HCT116 (cell line): Measurements from ENCODE around the gene CEMIP2. TPM values are rescaled to one million over a fixed set of nuclear protein-coding genes. Genes with fewer than 3 reads are reported as not detected.

Experiments used
- ATAC-seq: fragments of 200-7000 bp; cut with Tn5 transposase; 2 replicates; pipeline ENCODE4 v1.9.1; 2020; ENCODE audit warnings: mild to moderate bottlenecking, moderate library complexity
- BruUV-seq: library from RNA; stranded (reverse); fragments of 400-500 nt; replicated peaks from 2 replicates; lab custom pipeline; 2021; lab: Mats Ljungman, UMichigan
- CTCF ChIA-PET: fragments of 300-600 bp; sonication (Branson Sonifier 250); formaldehyde crosslinking; loops from one replicate; lab custom pipeline; 2021; ENCODE audit warnings: antibody characterized with exemption; lab: Charles Lee
- POLR2A ChIA-PET: fragments of 300-600, 350-600 bp; sonication (Branson Sonifier 250); formaldehyde crosslinking; loops from one replicate; lab custom pipeline; 2021; ENCODE audit warnings: antibody characterized with exemption; lab: Charles Lee
- RAD21 ChIA-PET, 2 experiments: fragments of 300-600 bp; sonication (Branson Sonifier 250); formaldehyde crosslinking; loops; one replicate each; lab custom pipeline; 2023; ENCODE audit warnings: low total read pairs in 2 of 2; ENCODE audit not compliant: uncharacterized antibody in 2 of 2, unreplicated experiment in 2 of 2, low non-redundant PET in 1 of 2; lab: Charles Lee
- DNase-seq: peaks from one replicate; pipeline ENCODE4 v3.0.0-alpha.2; 2010; ENCODE audit warnings: low read depth, low spot score
- H2AFZ ChIP-seq: fragments of 200-600 bp; shearing (Covaris generic), sonication (generic); 2 replicates; pipeline ENCODE4 v1.6.1; 2017; ENCODE audit warnings: low read depth, mixed run types, mixed read lengths, antibody characterized with exemption, low read length; ENCODE audit not compliant: poor library complexity, severe bottlenecking
- H3K27ac ChIP-seq: 2 replicates; pipeline ENCODE4 v1.5.1; 2012; ENCODE audit warnings: low read depth, low read length
- H3K27me3 ChIP-seq: fragments of 200-600 bp; sonication (generic); 2 replicates; pipeline ENCODE4 v1.6.1; 2016; ENCODE audit warnings: mixed run types, low read length, mixed read lengths; ENCODE audit not compliant: insufficient read depth
- H3K36me3 ChIP-seq, 2 experiments: fragments of 200-500 bp in 1 of 2; fragments of 200-600 bp in 1 of 2; sonication (Bioruptor generic) in 1 of 2; sonication (generic) in 1 of 2; 2 replicates each; pipeline versions ENCODE4 v1.5.1 to v1.6.1; 2014 to 2016; ENCODE audit warnings: low read length in 2 of 2, inconsistent platforms in 1 of 2, mixed read lengths in 1 of 2, mixed run types in 1 of 2; ENCODE audit not compliant: insufficient read depth in 2 of 2, control insufficient read depth in 1 of 2
- H3K4me1 ChIP-seq, 2 experiments: fragments of 200-600 bp in 1 of 2; sonication (generic) in 1 of 2; 2 replicates each; pipeline versions ENCODE4 v1.5.1 to v1.6.1; 2012 to 2017; ENCODE audit warnings: low read length in 2 of 2, inconsistent platforms in 1 of 2, mild to moderate bottlenecking in 1 of 2, mixed read lengths in 1 of 2, mixed run types in 1 of 2, moderate library complexity in 1 of 2; ENCODE audit not compliant: insufficient read depth in 2 of 2, control insufficient read depth in 1 of 2
- H3K4me2 ChIP-seq: fragments of 200-600 bp; sonication (generic); 2 replicates; pipeline ENCODE4 v1.6.1; 2017; ENCODE audit warnings: mixed run types, low read length, mixed read lengths
- H3K4me3 ChIP-seq, 2 experiments: fragments of 200-600 bp in 1 of 2; sonication (generic) in 1 of 2; replicated peaks in 1 of 2; 2 replicates each; pipeline ENCODE4 v1.5.1; 2011 to 2016; ENCODE audit warnings: low read length in 2 of 2, control low read depth in 1 of 2, low read depth in 1 of 2, mild to moderate bottlenecking in 1 of 2, mixed read lengths in 1 of 2, mixed run types in 1 of 2
- H3K79me2 ChIP-seq: fragments of 200-600 bp; sonication (generic); 2 replicates; pipeline ENCODE4 v1.6.1; 2017; ENCODE audit warnings: mild to moderate bottlenecking, mixed run types, low read length, moderate library complexity, mixed read lengths; ENCODE audit not compliant: insufficient read depth
- H3K9ac ChIP-seq: fragments of 200-600 bp; sonication (generic); 2 replicates; pipeline ENCODE4 v1.6.1; 2016; ENCODE audit warnings: low read length, mixed read lengths
- H3K9me2 ChIP-seq: fragments of 200-600 bp; sonication (generic), shearing (Covaris generic); 2 replicates; pipeline ENCODE4 v1.6.1; 2017; ENCODE audit warnings: mixed run types, mild to moderate bottlenecking, moderate library complexity; ENCODE audit not compliant: insufficient read depth
- H3K9me3 ChIP-seq, 2 experiments: fragments of 200-500 bp in 1 of 2; fragments of 200-600 bp in 1 of 2; sonication (Bioruptor generic) in 1 of 2; sonication (generic) in 1 of 2; 2 replicates each; pipeline ENCODE4 v1.6.1; 2014 to 2017; ENCODE audit warnings: low read length in 2 of 2, mixed read lengths in 2 of 2, inconsistent platforms in 1 of 2, low read depth in 1 of 2, mild to moderate bottlenecking in 1 of 2, mixed run types in 1 of 2, moderate library complexity in 1 of 2; ENCODE audit not compliant: control insufficient read depth in 1 of 2, insufficient read depth in 1 of 2
- H4K20me1 ChIP-seq: fragments of 200-600 bp; sonication (generic), shearing (Covaris generic); 2 replicates; pipeline ENCODE4 v1.6.1; 2017; ENCODE audit warnings: mixed run types, mild to moderate bottlenecking, moderate library complexity; ENCODE audit not compliant: insufficient read depth
- CEBPB ChIP-seq: IDR thresholded peaks from 2 replicates; pipeline ENCODE4 v1.6.1; 2012; ENCODE audit warnings: low read depth
- EZH2phosphoT487 ChIP-seq: fragments of 200-600 bp; IDR thresholded peaks from 2 replicates; pipeline ENCODE4 v1.6.1; 2018; ENCODE audit warnings: antibody characterized with exemption, borderline replicate concordance
- RAD21 ChIP-seq: IDR thresholded peaks from 2 replicates; pipeline ENCODE4 v1.6.1; 2012; ENCODE audit warnings: low read depth, mild to moderate bottlenecking
- SIN3A ChIP-seq: IDR thresholded peaks from 2 replicates; pipeline ENCODE4 v1.6.1; 2012; ENCODE audit warnings: low read depth
- SRF ChIP-seq: IDR thresholded peaks from 2 replicates; pipeline ENCODE4 v1.6.1; 2012; ENCODE audit warnings: low read depth
- intact Hi-C: fragments of 100-400 bp; cut with micrococcal nuclease; formaldehyde crosslinking; loops from 2 replicates; pipeline ENCODE4 v1.10.0; 2022
- total RNA-seq: library from RNA; stranded (reverse); gene quantifications from one replicate; pipeline ENCODE4 v1.2.1, GENCODE V29; 2021; ENCODE audit not compliant: unreplicated experiment
- TF ChIP-seq, protein P1 (sequence below): IDR thresholded peaks from 2 replicates; pipeline ENCODE4 v1.6.1; 2012
- TF ChIP-seq, protein P2 (sequence below): IDR thresholded peaks from 2 replicates; pipeline ENCODE4 v1.6.1; 2012; ENCODE audit warnings: low read depth

Gene CEMIP2
- total RNA-seq, 1 experiment from 2014 or later = 14.3 TPM

DNA sequence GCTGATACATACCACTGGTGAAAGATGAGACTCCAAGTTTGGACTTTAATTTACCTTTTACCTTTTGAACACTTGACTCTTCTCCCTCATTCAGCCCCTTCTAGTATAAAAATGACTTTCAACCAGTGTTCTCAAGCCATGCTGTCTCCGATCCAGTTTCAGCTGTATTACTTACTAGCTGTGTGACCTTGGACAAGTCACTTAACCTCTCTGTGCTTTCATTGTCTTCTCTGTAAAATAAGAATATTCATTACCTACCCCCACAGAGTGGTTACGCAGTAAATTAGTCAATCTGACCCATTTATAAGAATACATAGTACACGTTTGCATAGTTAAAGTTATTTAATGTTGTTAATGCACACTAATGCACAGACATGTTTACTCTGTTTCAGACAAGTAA, 12.6 kb upstream of the CEMIP2 start (continued):
- TF ChIP-seq, protein P1, sequence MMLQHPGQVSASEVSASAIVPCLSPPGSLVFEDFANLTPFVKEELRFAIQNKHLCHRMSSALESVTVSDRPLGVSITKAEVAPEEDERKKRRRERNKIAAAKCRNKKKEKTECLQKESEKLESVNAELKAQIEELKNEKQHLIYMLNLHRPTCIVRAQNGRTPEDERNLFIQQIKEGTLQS = no peak
- TF ChIP-seq SRF (no peak), SIN3A (no peak), EZH2phosphoT487 (no peak), CEBPB (no peak), RAD21 (no peak)

DNA sequence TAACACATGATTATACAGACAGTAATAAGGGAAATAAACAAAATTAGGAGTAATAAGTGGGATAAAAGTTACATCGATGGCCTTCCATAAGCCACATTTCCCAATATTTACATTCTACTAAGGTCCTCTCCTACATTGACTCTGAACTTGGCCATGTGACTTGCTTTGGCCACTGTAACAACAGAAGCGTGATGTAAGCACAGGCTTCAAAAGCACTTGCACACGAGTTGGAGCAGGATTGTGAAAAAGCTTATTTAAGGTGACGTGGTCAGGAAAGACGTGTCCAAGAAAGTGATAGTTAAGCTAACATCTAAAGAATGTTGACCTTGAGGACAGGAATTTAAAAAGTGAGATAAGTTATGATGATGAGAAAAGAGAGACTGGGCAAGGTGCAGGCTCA, 9.8 kb upstream of the CEMIP2 start:
- no peaks in the 10 kb centered on the region for H3K27me3 ChIP-seq
- no peak for ATAC-seq
- no peaks in the 10 kb centered on the region for H3K79me2 ChIP-seq
- DNase-seq = no peak
- intact Hi-C loops = no loop called here
- no peak overlapping the region for H3K4me2 ChIP-seq
- BruUV-seq = no TSS peak
- no peaks in the 10 kb centered on the region for H3K4me1 ChIP-seq
- no peak overlapping the region for H3K4me3 ChIP-seq
- no peak overlapping the region for H2AFZ ChIP-seq
- H3K36me3 ChIP-seq = no peaks in the 10 kb centered on the region
- H3K27ac ChIP-seq = no peak overlapping the region
- ChIA-PET CTCF (interaction anchor here (0.6 to 1.0 kb wide), 2 partner anchors 62 to 149 kb away, joined by 3 read pairs; no protein-coding TSS in a partner anchor), POLR2A (no interaction called here), RAD21 (no interaction called here)
- no peaks in the 10 kb centered on the region for H4K20me1 ChIP-seq
- no peaks in the 10 kb centered on the region for H3K9me3 ChIP-seq
- TF ChIP-seq, protein P2, sequence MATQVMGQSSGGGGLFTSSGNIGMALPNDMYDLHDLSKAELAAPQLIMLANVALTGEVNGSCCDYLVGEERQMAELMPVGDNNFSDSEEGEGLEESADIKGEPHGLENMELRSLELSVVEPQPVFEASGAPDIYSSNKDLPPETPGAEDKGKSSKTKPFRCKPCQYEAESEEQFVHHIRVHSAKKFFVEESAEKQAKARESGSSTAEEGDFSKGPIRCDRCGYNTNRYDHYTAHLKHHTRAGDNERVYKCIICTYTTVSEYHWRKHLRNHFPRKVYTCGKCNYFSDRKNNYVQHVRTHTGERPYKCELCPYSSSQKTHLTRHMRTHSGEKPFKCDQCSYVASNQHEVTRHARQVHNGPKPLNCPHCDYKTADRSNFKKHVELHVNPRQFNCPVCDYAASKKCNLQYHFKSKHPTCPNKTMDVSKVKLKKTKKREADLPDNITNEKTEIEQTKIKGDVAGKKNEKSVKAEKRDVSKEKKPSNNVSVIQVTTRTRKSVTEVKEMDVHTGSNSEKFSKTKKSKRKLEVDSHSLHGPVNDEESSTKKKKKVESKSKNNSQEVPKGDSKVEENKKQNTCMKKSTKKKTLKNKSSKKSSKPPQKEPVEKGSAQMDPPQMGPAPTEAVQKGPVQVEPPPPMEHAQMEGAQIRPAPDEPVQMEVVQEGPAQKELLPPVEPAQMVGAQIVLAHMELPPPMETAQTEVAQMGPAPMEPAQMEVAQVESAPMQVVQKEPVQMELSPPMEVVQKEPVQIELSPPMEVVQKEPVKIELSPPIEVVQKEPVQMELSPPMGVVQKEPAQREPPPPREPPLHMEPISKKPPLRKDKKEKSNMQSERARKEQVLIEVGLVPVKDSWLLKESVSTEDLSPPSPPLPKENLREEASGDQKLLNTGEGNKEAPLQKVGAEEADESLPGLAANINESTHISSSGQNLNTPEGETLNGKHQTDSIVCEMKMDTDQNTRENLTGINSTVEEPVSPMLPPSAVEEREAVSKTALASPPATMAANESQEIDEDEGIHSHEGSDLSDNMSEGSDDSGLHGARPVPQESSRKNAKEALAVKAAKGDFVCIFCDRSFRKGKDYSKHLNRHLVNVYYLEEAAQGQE = no peak
- no peaks in the 10 kb centered on the region for H3K9me2 ChIP-seq
- no peak overlapping the region for H3K9ac ChIP-seq
